ENCODE data around the gene HPCA. TPM values are rescaled to one million over a fixed set of nuclear protein-coding genes. Genes with fewer than 3 reads are reported as not detected.
A peak's percentile ranks its signal among the peaks of the same experiment; 100 is the strongest.

Gene HPCA
- total RNA-seq, 1 donor from 2014 or later = not detected

GRCh38 chr1:32937061-32937460 is 50.8 kb downstream of the HPCA start:
- no peak for DNase-seq
- Histone ChIP-seq H3K4me3 (no peak overlapping the region), H3K27ac (replicated peaks) (no peak overlapping the region), H3K9me3 (replicated peaks) (no peaks in the 10 kb centered on the region), H3K27me3 (ENCODE audit: low read depth) (no peaks in the 10 kb centered on the region), H3K36me3 (peaks cover 46% of the 10 kb centered on the region), H3K4me1 (peaks cover 42% of the 10 kb centered on the region)
- intact Hi-C loops (cut with micrococcal nuclease) = loop anchor here (10.0 kb wide), 2 partner anchors 118 to 148 kb away; partner anchors contain the start of gene AZIN2
- no peak for TF ChIP-seq CTCF (IDR thresholded peaks at IDR 0.05; ENCODE audit: borderline replicate concordance)

- Histone ChIP-seq H3K4me3 (no peak overlapping the region), H3K36me3 (peaks cover 74% of the 10 kb centered on the region), H3K27me3 (ENCODE audit: low read depth) (no peaks in the 10 kb centered on the region), H3K4me1 (peaks cover 27% of the 10 kb centered on the region), H3K27ac (replicated peaks) (peak overlapping the region; percentile 47), H3K9me3 (replicated peaks) (no peaks in the 10 kb centered on the region)
- intact Hi-C loops (cut with micrococcal nuclease) = loop anchor here (10.0 kb wide), 2 partner anchors 115 to 145 kb away; partner anchors contain the start of gene AZIN2
- no peak for TF ChIP-seq CTCF (IDR thresholded peaks at IDR 0.05; ENCODE audit: borderline replicate concordance)
- DNase-seq = peak; percentile 56
These were observed 53.5 kb downstream of the HPCA start for GRCh38 chr1:32939655-32940371.

GRCh38 chr1:32944180-32944579 is 57.9 kb downstream of the HPCA start:
- Histone ChIP-seq H3K4me3 (no peak overlapping the region), H3K4me1 (peaks cover 43% of the 10 kb centered on the region), H3K9me3 (replicated peaks) (no peaks in the 10 kb centered on the region), H3K27me3 (ENCODE audit: low read depth) (no peaks in the 10 kb centered on the region), H3K36me3 (peaks cover 75% of the 10 kb centered on the region), H3K27ac (replicated peaks) (no peak overlapping the region)
- no peak for TF ChIP-seq CTCF (IDR thresholded peaks at IDR 0.05; ENCODE audit: borderline replicate concordance)
- DNase-seq = no peak
- intact Hi-C loops (cut with micrococcal nuclease) = no loop called here

Other genes with a start within 250 kb of the HPCA start
- gene ZBTB8OS, start 235.9 kb upstream of the HPCA start, total RNA-seq = 32.4 TPM
- 96.6 TPM for gene RBBP4, start 235.3 kb upstream of the HPCA start, total RNA-seq
- gene SYNC, start 183.7 kb upstream of the HPCA start, total RNA-seq = 16.2 TPM
- gene YARS1, start 69.1 kb upstream of the HPCA start, total RNA-seq = 35.5 TPM
- gene S100PBP, start 68.8 kb upstream of the HPCA start, total RNA-seq = 11.1 TPM
- 105 TPM for gene FNDC5, start 15.6 kb upstream of the HPCA start, total RNA-seq
- 14.2 TPM for gene TMEM54, start 14.9 kb downstream of the HPCA start, total RNA-seq
- gene RNF19B, start 78.3 kb downstream of the HPCA start, total RNA-seq = 15.4 TPM
- 121 TPM for gene AK2, start 150.4 kb downstream of the HPCA start, total RNA-seq
- 2.8 TPM for gene AZIN2, start 194.7 kb downstream of the HPCA start, total RNA-seq